Progenitor cell of endocrine pancreas (in vitro differentiated cells): ENCODE data around the gene NAPB. TPM values are rescaled to one million over a fixed set of nuclear protein-coding genes. Genes with fewer than 3 reads are reported as not detected.

ENCODE experiments used
- DNase-seq: peaks from one replicate; pipeline ENCODE4 v3.0.0; 2021; ENCODE audit warnings: low spot score; ENCODE audit not compliant: unreplicated experiment
- H3K27ac Mint-ChIP-seq: 2 replicates; pipeline ENCODE4 v1.8.0; 2021; ENCODE audit warnings: mild to moderate bottlenecking, moderate library complexity, mixed read lengths
- H3K27me3 Mint-ChIP-seq: 2 replicates; pipeline ENCODE4 v1.8.0; 2021; ENCODE audit warnings: mixed read lengths
- H3K36me3 Mint-ChIP-seq: 2 replicates; pipeline ENCODE4 v1.8.0; 2022; ENCODE audit warnings: mixed read lengths; ENCODE audit not compliant: insufficient read depth
- H3K4me1 Mint-ChIP-seq: 2 replicates; pipeline ENCODE4 v1.8.0; 2021; ENCODE audit warnings: low read depth, mixed read lengths
- H3K4me3 Mint-ChIP-seq: 2 replicates; pipeline ENCODE4 v1.8.0; 2021; ENCODE audit warnings: low read depth, mild to moderate bottlenecking, moderate library complexity, mixed read lengths
- H3K9me3 Mint-ChIP-seq: 2 replicates; pipeline ENCODE4 v1.8.0; 2021; ENCODE audit warnings: low read depth, mixed read lengths
- total RNA-seq: library from RNA; stranded (reverse); gene quantifications from 2 replicates; pipeline ENCODE4 v1.2.1, GENCODE V29; 2021
- TF ChIP-seq, protein P1 (sequence below): fragments of 200-600 bp; sonication (generic); IDR thresholded peaks from one replicate; pipeline ENCODE4 v1.5.0; 2021; ENCODE audit warnings: antibody characterized with exemption, mild to moderate bottlenecking; ENCODE audit not compliant: unreplicated experiment

The NAPB gene
- total RNA-seq, 1 donor from 2014 or later = 22.2 TPM

DNA sequence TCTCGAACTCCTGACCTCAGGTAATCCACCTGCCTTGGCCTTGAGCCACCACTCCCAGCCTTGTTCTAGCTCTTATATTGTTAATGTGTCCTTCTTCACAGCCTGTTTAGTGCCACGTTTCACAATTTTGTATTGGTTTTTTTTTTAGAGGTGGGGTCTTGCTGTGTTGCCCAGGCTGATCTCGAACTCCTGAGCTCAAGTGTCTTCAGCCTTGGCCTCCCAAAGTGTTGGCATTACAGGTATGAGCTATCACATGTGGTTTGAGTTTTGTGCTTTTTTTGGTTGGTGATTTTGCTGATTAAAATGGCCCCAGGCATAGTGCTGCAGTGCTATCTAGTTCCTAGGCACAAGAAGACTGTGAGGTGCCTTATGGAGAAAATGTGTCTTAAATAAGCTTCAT, 12.3 kb upstream of the NAPB start:
- Mint-ChIP-seq H3K27me3 (no peaks in the 10 kb centered on the region), H3K4me1 (peaks cover 6% of the 10 kb centered on the region), H3K36me3 (no peaks in the 10 kb centered on the region), H3K4me3 (no peak overlapping the region), H3K9me3 (no peaks in the 10 kb centered on the region), H3K27ac (no peak overlapping the region)
- TF ChIP-seq, protein P1, sequence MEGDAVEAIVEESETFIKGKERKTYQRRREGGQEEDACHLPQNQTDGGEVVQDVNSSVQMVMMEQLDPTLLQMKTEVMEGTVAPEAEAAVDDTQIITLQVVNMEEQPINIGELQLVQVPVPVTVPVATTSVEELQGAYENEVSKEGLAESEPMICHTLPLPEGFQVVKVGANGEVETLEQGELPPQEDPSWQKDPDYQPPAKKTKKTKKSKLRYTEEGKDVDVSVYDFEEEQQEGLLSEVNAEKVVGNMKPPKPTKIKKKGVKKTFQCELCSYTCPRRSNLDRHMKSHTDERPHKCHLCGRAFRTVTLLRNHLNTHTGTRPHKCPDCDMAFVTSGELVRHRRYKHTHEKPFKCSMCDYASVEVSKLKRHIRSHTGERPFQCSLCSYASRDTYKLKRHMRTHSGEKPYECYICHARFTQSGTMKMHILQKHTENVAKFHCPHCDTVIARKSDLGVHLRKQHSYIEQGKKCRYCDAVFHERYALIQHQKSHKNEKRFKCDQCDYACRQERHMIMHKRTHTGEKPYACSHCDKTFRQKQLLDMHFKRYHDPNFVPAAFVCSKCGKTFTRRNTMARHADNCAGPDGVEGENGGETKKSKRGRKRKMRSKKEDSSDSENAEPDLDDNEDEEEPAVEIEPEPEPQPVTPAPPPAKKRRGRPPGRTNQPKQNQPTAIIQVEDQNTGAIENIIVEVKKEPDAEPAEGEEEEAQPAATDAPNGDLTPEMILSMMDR = no peak
- DNase-seq = no peak

DNA sequence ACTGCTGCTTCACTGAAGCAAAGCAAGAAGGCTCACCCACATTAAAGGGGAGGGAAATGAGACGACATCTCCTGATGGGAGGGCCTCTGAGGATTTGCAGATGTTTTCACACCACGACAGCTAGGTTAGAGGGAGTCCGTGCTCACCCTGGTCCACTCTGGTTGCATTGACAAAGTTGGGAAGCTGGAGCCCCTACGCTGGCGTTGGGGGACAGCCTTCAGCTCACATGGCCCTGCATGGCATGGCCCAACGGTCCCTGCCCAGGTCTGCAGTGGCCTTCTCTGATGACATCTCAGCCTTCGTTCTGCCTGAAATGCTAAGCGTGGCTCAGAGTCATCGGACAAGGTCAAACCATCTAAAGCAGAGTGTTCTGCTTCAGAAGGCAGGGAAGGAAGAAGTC, 3.8 kb upstream of the NAPB start:
- H3K27me3 Mint-ChIP-seq = no peaks in the 10 kb centered on the region
- H3K4me3 Mint-ChIP-seq = no peak overlapping the region

DNA sequence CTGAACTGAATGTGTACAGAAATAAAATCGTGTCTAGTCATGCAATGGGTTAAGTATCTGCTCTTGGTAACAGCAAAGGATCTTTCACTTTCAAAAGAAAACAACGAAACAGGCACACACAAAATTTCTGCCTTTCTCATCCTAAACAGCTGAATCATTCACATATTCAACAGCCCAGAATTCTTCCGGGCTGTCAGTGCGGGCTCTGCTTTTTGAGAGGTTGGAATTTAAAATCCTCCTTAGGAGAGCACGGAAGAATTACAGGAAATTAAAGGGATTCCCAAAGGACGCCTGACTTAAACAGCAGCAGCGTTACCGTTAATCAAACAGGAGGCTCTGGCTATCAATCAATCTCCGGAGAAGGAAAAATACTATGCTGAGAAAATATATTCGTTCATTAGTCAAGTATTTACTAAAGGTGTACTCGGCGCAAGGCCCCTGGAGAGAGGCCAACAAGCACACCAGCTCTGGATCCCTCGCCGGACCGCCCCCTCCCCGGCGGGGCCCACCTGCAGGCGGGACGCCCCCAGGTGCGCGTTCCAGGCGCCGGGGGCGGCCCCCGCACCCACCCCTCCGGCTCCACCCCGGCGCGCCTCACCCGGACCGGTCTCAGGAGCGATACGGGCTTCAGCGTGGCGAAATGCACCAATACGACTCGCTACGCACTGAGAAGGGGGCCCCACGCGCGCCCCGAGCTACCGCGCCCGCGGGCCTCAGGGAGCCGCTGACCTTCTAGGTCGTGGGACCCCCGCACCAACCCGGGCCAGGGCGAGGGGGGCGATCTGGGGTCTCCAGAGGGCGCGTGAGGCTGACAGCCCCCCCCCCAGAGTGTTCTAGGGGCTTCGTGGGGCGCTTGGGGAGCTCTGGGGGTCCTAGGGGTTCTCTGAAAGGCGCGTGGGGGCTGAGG, 1.0 kb downstream of the NAPB start:
- Mint-ChIP-seq H3K4me3 (peak overlapping the region; percentile 76), H3K4me1 (peaks cover 11% of the 10 kb centered on the region), H3K36me3 (peaks cover 2% of the 10 kb centered on the region), H3K27ac (peak overlapping the region; percentile 73), H3K27me3 (no peaks in the 10 kb centered on the region), H3K9me3 (no peaks in the 10 kb centered on the region)
- DNase-seq = peak; percentile 35
- TF ChIP-seq, protein P1 = no peak

More for the DNA sequence above, 3.8 kb upstream of the NAPB start:
- DNase-seq = no peak
- TF ChIP-seq, protein P1 = no peak
- H3K27ac Mint-ChIP-seq = no peak overlapping the region
- peaks cover 3% of the 10 kb centered on the region for H3K4me1 Mint-ChIP-seq
- no peaks in the 10 kb centered on the region for H3K36me3 Mint-ChIP-seq
- no peaks in the 10 kb centered on the region for H3K9me3 Mint-ChIP-seq

DNA sequence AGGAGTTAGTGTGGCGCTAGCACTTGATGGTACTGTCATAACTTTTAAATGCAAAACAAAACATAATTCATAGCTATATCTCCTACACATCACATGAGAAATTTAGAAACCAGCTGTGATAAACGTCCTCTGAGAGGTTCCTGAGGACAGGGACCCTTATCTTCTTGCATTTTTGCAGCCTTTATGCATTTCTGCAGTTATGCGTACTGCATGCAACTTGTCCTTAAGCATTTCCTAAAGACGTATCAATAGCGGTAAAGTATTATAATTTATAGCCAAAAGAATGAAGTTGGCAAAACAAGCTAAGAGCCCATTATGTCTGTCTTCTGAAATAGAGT, 1.7 kb downstream of the NAPB start:
- TF ChIP-seq, protein P1 = no peak
- Mint-ChIP-seq H3K4me3 (peak overlapping the region; percentile 76), H3K27ac (peak overlapping the region; percentile 73), H3K27me3 (no peaks in the 10 kb centered on the region), H3K4me1 (peaks cover 11% of the 10 kb centered on the region), H3K36me3 (peaks cover 2% of the 10 kb centered on the region), H3K9me3 (no peaks in the 10 kb centered on the region)
- DNase-seq = no peak

DNA sequence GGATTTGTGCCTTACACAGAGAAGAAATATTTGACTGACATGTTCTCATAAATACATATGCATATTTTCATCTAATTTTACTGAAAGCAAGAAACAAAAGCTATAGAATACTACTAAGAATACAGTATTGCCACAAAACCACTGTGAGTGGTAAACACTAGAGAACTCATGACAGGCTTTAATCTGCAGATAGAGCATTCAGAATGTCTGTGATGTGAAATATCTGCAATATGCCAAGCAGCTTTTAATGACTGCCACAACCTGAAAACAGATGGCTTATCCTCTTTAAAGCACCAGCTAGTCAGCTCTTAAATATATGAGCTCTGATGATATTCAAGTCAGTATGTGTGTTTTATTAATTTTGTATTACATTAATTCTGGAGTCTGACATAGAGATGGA, 3.4 kb downstream of the NAPB start:
- TF ChIP-seq, protein P1 = no peak
- H3K4me1 Mint-ChIP-seq = peaks cover 11% of the 10 kb centered on the region
- H3K27ac Mint-ChIP-seq = no peak overlapping the region
- peaks cover 2% of the 10 kb centered on the region for H3K36me3 Mint-ChIP-seq
- no peaks in the 10 kb centered on the region for H3K27me3 Mint-ChIP-seq
- DNase-seq = no peak
- H3K4me3 Mint-ChIP-seq = no peak overlapping the region
- H3K9me3 Mint-ChIP-seq = no peaks in the 10 kb centered on the region
